ENCODE results near the gene LYL1.

GRCh38 chr19:13062317-13062716, 40.3 kb downstream of the LYL1 start:
- no peak for TF ChIP-seq EZH2 (IDR thresholded peaks at IDR 0.05)
- TF ChIP-seq POLR2AphosphoS5 (IDR thresholded peaks at IDR 0.05; ENCODE audit: borderline replicate concordance, low read depth, low read length) = no peak

Data from SK-N-MC (cell line).